A549 treated with Hydrocortisone at 1 μM for 4 hours (cell line): ENCODE measurements around the gene ERVMER34-1. TPM values are rescaled to one million over a fixed set of nuclear protein-coding genes. Genes with fewer than 3 reads are reported as not detected.

Source experiments
- total RNA-seq: library from RNA; stranded (reverse); fragments of 200-300 nt; extraction: Qiagen RNA extraction; gene quantifications from 5 replicates; pipeline ENCODE4 v1.2.3, GENCODE V29; 2022

The ERVMER34-1 gene, protein sequence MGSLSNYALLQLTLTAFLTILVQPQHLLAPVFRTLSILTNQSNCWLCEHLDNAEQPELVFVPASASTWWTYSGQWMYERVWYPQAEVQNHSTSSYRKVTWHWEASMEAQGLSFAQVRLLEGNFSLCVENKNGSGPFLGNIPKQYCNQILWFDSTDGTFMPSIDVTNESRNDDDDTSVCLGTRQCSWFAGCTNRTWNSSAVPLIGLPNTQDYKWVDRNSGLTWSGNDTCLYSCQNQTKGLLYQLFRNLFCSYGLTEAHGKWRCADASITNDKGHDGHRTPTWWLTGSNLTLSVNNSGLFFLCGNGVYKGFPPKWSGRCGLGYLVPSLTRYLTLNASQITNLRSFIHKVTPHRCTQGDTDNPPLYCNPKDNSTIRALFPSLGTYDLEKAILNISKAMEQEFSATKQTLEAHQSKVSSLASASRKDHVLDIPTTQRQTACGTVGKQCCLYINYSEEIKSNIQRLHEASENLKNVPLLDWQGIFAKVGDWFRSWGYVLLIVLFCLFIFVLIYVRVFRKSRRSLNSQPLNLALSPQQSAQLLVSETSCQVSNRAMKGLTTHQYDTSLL
- 0.32 to 0.78 TPM (median 0.56 TPM) in 5 replicates for total RNA-seq

DNA sequence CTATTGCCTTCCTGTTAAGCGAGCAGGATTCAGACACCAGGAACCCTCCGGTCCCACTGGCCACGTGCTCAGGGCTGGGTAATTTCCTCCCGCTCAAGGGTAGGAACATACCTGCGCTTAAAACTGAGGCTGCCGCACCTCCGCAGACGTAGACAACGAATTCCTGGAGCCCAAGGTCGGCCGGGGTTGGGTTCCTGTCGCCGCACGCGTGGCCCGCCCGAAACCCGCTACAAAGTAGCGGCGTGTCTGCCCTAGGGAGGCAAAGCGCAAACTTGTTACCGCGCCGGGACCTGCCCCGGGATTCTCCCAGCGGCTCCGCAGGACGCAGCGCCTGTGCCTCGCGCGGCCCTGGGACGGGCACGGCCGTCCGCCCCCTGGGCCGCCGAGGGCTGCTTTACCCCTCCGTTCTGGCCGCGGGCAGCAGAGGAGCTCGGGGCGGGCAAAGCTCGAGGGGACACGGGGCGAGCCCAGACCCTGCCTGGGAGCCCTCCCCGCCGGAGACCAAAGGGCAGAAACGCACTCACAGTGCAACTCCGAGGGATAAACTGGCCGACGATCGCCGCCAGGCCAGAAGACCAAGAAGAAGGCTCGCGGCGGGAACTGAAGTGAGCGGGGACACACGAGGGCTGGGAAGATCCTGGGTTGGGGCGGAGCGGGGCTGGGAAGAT lies at the start of gene ERVMER34-1:
Gene ERVMER34-1, minus strand, starts transcription at position 607 of the 668 bp plus-strand sequence. CDS start 5,905 bp downstream, outside the sequence.

Other genes starting within 250 kb of the ERVMER34-1 start
- gene USP46, start 92.1 kb downstream of the ERVMER34-1 start, total RNA-seq = 6.6 to 8.3 TPM (median 8.0 TPM) in 5 replicates
- 0.07 to 0.10 TPM (median 0.09 TPM) in 4 of 5 replicates, not detected in the other for gene RASL11B, start 110.9 kb upstream of the ERVMER34-1 start, total RNA-seq